ENCODE measurements around the gene DHX35. TPM values are rescaled to one million over a fixed set of nuclear protein-coding genes. Genes with fewer than 3 reads are reported as not detected.
A peak's percentile ranks its signal among the peaks of the same experiment; 100 is the strongest.
"Not testable (repeated sequence)": the region's sequence is repeated elsewhere in the genome, so short reads cannot be mapped to it uniquely, and the experiment has no call there.

DHX35 gene
- total and polyA plus RNA-seq, 9 donors, result 11.2 to 14.5 (median 12.0) TPM

GRCh38 chr20:38995536-38996044, 33.4 kb downstream of the DHX35 start:
- H3K9me3 ChIP-seq, result no peaks in the 10 kb centered on the region
- no peak for TF ChIP-seq CTCF (IDR thresholded peaks at IDR 0.05)
- no peak for TF ChIP-seq EP300 (IDR thresholded peaks at IDR 0.05)
- no peak for TF ChIP-seq POLR2A (IDR thresholded peaks at IDR 0.05)
- intact Hi-C loops (cut with DNase I), result no loop called here
- H3K27me3 ChIP-seq, result no peaks in the 10 kb centered on the region
- H3K27ac ChIP-seq, result no peak overlapping the region
- no peaks in the 10 kb centered on the region for H3K36me3 ChIP-seq
- no peak overlapping the region for H3K4me3 ChIP-seq
- DNase-seq, result peak in 2 of 5 donors; percentile 26 to 55
- H3K4me1 ChIP-seq (ENCODE audit: insufficient read depth), result no peaks in the 10 kb centered on the region
- 8 to 36% (median 9%) methylated on average over 3 of the region's 3 CpGs for WGBS, 3 donors

GRCh38 chr20:38996866-38997265, 34.7 kb downstream of the DHX35 start:
- not testable (repeated sequence) for H3K27me3 ChIP-seq

GRCh38 chr20:38997622-38998021, 35.5 kb downstream of the DHX35 start:
- DNase-seq, result no peak
- no peaks in the 10 kb centered on the region for H3K27me3 ChIP-seq
- WGBS, 3 donors, result 93 to 94% (median 93%) methylated on average over 8 of the region's 8 CpGs
- TF ChIP-seq POLR2A (IDR thresholded peaks at IDR 0.05) (no peak), CTCF (IDR thresholded peaks at IDR 0.05) (no peak), EP300 (IDR thresholded peaks at IDR 0.05) (no peak)
- H3K9me3 ChIP-seq, result no peaks in the 10 kb centered on the region
- no peaks in the 10 kb centered on the region for H3K4me1 ChIP-seq (ENCODE audit: insufficient read depth)
- H3K4me3 ChIP-seq, result no peak overlapping the region
- H3K36me3 ChIP-seq, result no peaks in the 10 kb centered on the region
- no peak overlapping the region for H3K27ac ChIP-seq
- intact Hi-C loops (cut with DNase I), result no loop called here

More at GRCh38 chr20:38996866-38997265, 34.7 kb downstream of the DHX35 start:
- H3K27ac ChIP-seq; H3K9me3 ChIP-seq; H3K36me3 ChIP-seq; intact Hi-C loops (cut with DNase I); H3K4me1 ChIP-seq (ENCODE audit: insufficient read depth); DNase-seq; H3K4me3 ChIP-seq: not testable (repeated sequence)
- WGBS, 3 donors, result 96 to 100% (median 97%) methylated on average over 1 of the region's 1 CpG

GRCh38 chr20:38999217-38999616, 37.1 kb downstream of the DHX35 start:
- no peak for DNase-seq
- no peaks in the 10 kb centered on the region for H3K27me3 ChIP-seq
- no peak overlapping the region for H3K27ac ChIP-seq
- no peaks in the 10 kb centered on the region for H3K4me1 ChIP-seq (ENCODE audit: insufficient read depth)
- H3K36me3 ChIP-seq, result no peaks in the 10 kb centered on the region
- TF ChIP-seq CTCF (IDR thresholded peaks at IDR 0.05) (no peak), POLR2A (IDR thresholded peaks at IDR 0.05) (no peak)
- H3K4me3 ChIP-seq, result no peak overlapping the region
- intact Hi-C loops (cut with DNase I), result no loop called here
- H3K9me3 ChIP-seq, result no peaks in the 10 kb centered on the region
- 90 to 94% (median 94%) methylated on average over 3 of the region's 3 CpGs for WGBS, 3 donors

- DNase-seq, result no peak
- 89 to 93% (median 92%) methylated on average over 6 of the region's 6 CpGs for WGBS, 3 donors
- Histone ChIP-seq H3K36me3 (no peaks in the 10 kb centered on the region), H3K4me1 (ENCODE audit: insufficient read depth) (no peaks in the 10 kb centered on the region), H3K27me3 (no peaks in the 10 kb centered on the region), H3K27ac (no peak overlapping the region), H3K9me3 (no peaks in the 10 kb centered on the region), H3K4me3 (no peak overlapping the region)
- intact Hi-C loops (cut with DNase I), result no loop called here
- TF ChIP-seq EP300 (IDR thresholded peaks at IDR 0.05) (no peak), CTCF (IDR thresholded peaks at IDR 0.05) (no peak), POLR2A (IDR thresholded peaks at IDR 0.05) (no peak)
Observed at GRCh38 chr20:38999965-39000910, 38.1 kb downstream of the DHX35 start.

Data from ovary (tissue), 9 donors.